Type B pancreatic cell (in vitro differentiated cells): ENCODE data around the gene GRIK4. TPM values are rescaled to one million over a fixed set of nuclear protein-coding genes. Genes with fewer than 3 reads are reported as not detected.
"Not testable (repeated sequence)": the region's sequence is repeated elsewhere in the genome, so short reads cannot be mapped to it uniquely, and the experiment has no call there.

Experiments used
- DNase-seq: peaks from one replicate; pipeline ENCODE4 v3.0.0; 2021; ENCODE audit warnings: mixed read lengths; ENCODE audit not compliant: unreplicated experiment; ENCODE audit errors: extremely low spot score
- H3K27ac Mint-ChIP-seq: 2 replicates; pipeline ENCODE4 v1.8.0; 2021; ENCODE audit warnings: mild to moderate bottlenecking, mixed read lengths
- H3K27me3 Mint-ChIP-seq: 2 replicates; pipeline ENCODE4 v1.8.0; 2021; ENCODE audit warnings: mixed read lengths
- H3K36me3 Mint-ChIP-seq: 2 replicates; pipeline ENCODE4 v1.8.0; 2021; ENCODE audit warnings: mixed read lengths
- H3K4me1 Mint-ChIP-seq: one replicate; pipeline ENCODE4 v1.8.0; 2021; ENCODE audit warnings: mixed read lengths; ENCODE audit not compliant: unreplicated experiment
- H3K4me3 Mint-ChIP-seq: 2 replicates; pipeline ENCODE4 v1.8.0; 2021; ENCODE audit warnings: mild to moderate bottlenecking, mixed read lengths
- H3K9me3 Mint-ChIP-seq: 2 replicates; pipeline ENCODE4 v1.8.0; 2021; ENCODE audit warnings: mixed read lengths
- total RNA-seq: library from RNA; stranded (reverse); gene quantifications from 2 replicates; pipeline ENCODE4 v1.2.1, GENCODE V29; 2021; ENCODE audit warnings: low replicate concordance
- TF ChIP-seq, protein P1 (sequence below): fragments of 200-600 bp; sonication (generic); conservative IDR thresholded peaks from 2 replicates; pipeline ENCODE4 v1.5.0; 2021; ENCODE audit warnings: antibody characterized with exemption, mild to moderate bottlenecking

The GRIK4 gene
- total RNA-seq, 1 donor from 2014 or later = 0.72 TPM

DNA sequence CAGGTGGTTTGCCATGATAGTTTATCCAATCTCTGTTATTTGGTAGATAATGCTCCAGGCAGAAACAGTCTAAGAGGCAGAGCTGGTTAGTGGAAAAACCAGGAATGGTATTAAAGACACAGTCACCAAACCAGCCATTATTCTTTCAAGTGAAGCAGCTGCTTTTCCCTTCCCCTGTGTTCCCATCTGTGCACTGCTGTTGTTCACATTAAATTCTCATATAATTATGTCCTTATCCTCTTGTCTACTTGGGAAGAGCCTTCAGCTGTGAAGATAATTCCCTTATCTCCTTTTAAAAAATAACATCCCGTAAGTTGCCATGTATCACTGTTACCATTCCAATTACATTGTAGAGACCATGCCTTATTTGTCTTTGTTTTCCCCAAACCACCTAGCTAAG lies 507.2 kb downstream of the GRIK4 start:
- no peaks in the 10 kb centered on the region for H3K4me1 Mint-ChIP-seq
- no peak overlapping the region for H3K27ac Mint-ChIP-seq
- H3K27me3 Mint-ChIP-seq = peaks cover 8% of the 10 kb centered on the region
- DNase-seq = no peak
- H3K9me3 Mint-ChIP-seq = no peaks in the 10 kb centered on the region
- H3K4me3 Mint-ChIP-seq = no peak overlapping the region
- no peaks in the 10 kb centered on the region for H3K36me3 Mint-ChIP-seq
- TF ChIP-seq, protein P1, sequence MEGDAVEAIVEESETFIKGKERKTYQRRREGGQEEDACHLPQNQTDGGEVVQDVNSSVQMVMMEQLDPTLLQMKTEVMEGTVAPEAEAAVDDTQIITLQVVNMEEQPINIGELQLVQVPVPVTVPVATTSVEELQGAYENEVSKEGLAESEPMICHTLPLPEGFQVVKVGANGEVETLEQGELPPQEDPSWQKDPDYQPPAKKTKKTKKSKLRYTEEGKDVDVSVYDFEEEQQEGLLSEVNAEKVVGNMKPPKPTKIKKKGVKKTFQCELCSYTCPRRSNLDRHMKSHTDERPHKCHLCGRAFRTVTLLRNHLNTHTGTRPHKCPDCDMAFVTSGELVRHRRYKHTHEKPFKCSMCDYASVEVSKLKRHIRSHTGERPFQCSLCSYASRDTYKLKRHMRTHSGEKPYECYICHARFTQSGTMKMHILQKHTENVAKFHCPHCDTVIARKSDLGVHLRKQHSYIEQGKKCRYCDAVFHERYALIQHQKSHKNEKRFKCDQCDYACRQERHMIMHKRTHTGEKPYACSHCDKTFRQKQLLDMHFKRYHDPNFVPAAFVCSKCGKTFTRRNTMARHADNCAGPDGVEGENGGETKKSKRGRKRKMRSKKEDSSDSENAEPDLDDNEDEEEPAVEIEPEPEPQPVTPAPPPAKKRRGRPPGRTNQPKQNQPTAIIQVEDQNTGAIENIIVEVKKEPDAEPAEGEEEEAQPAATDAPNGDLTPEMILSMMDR = no peak

DNA sequence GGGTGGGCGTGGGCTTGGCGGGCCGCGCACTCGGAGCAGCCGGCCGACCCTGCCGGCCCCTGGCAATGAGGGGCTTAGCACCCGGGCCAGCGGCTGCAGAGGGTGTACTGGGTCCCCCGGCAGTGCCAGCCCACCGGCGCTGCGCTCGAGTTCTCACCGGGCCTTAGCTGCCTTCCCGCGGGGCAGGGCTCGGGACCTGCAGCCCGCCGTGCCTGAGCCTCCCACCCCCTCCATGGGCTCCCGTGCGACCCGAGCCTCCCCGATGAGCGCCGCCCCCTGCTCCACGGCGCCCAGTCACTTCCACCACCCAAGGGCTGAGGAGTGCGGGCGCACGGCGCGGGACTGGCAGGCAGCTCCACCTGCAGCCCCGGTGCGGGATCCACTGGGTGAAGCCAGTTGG lies 510.2 kb downstream of the GRIK4 start:
- not testable (repeated sequence) for H3K4me3 Mint-ChIP-seq, H3K27me3 Mint-ChIP-seq, H3K36me3 Mint-ChIP-seq, H3K27ac Mint-ChIP-seq, H3K9me3 Mint-ChIP-seq, DNase-seq
- H3K4me1 Mint-ChIP-seq = peaks cover 14% of the 10 kb centered on the region

DNA sequence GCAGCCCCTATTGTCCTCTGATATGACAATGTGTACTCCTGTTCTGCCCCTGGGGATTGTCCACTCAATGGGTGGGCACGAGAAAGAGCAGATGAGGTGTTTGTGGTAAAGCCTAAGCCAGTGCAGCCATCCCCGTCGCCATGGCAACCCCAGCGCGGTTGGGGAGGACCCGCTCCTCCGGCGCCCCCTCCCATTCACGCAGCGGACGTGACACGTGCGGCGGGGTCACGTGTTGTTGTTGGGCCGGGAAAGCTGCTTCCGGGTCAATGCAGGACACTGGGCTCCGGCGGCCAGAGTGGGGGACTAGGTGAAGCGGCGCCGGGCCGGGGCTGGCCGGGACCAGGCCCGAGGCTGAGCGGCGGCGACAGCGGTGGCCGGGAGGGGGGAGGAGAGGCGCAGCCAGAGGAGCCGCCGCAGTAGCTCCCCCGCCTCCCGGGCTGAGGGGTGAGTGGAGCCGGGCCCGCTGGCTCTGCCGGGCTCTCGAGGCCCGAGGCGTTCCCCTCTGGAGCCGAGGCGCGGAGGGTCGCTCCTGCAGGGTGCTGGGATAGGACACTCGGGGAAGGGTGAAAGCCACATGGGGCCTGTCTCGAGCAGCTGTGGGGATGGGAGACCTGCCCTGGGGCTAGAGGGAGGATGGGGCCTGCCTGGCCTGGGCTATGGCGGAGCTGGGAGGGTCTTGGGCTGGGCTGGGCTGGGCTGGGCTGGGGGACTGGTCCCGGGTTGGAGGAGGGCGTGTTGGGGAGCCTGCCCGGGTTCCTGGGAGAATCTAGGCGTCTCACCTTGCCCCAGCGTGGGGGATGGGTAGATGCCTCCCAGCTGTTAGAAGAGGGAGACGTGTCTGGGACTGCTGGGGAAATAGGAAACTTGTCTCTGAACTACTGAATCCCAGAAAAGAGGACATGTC lies 512.6 kb downstream of the GRIK4 start, which contains the start of gene TBCEL:
TBCEL (plus strand) TSS at position 255 of the 904 bp plus-strand sequence. CDS start 21,589 bp downstream, outside the sequence.
- TF ChIP-seq, protein P1 = no peak
- H3K4me1 Mint-ChIP-seq = peaks cover 14% of the 10 kb centered on the region
- DNase-seq = peak; percentile 91
- H3K36me3 Mint-ChIP-seq = no peaks in the 10 kb centered on the region
- peak within 1 kb of the TSS; percentile 84 for H3K27ac Mint-ChIP-seq
- H3K27me3 Mint-ChIP-seq = no peaks in the 10 kb centered on the region
- H3K4me3 Mint-ChIP-seq = peak within 1 kb of the TSS; percentile 85
- no peaks in the 10 kb centered on the region for H3K9me3 Mint-ChIP-seq

DNA sequence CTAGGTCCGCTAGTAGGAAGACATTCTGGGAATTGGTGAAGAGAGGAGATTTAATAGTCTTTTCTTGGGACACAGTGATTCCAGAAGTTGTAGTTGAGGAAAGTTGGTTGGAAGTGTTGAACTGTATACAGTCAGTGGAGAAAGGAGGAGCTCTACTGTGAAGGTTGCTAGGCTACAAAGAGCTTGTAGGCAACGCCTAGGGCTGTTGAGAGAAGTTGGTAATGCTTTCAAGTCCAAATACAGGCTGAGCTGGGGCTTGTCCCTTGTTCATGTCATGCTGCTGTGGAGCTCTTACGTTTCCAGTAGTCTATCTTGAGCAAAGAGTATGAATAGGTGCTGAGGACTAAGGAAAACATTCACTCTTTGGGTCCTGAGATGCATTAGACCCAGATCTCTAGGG lies 513.4 kb downstream of the GRIK4 start:
- peak overlapping the region; percentile 75 for H3K27ac Mint-ChIP-seq
- DNase-seq = no peak
- H3K36me3 Mint-ChIP-seq = peaks cover 1% of the 10 kb centered on the region
- H3K9me3 Mint-ChIP-seq = no peaks in the 10 kb centered on the region
- no peaks in the 10 kb centered on the region for H3K27me3 Mint-ChIP-seq
- peaks cover 18% of the 10 kb centered on the region for H3K4me1 Mint-ChIP-seq
- TF ChIP-seq, protein P1 = no peak
- peak overlapping the region; percentile 85 for H3K4me3 Mint-ChIP-seq

DNA sequence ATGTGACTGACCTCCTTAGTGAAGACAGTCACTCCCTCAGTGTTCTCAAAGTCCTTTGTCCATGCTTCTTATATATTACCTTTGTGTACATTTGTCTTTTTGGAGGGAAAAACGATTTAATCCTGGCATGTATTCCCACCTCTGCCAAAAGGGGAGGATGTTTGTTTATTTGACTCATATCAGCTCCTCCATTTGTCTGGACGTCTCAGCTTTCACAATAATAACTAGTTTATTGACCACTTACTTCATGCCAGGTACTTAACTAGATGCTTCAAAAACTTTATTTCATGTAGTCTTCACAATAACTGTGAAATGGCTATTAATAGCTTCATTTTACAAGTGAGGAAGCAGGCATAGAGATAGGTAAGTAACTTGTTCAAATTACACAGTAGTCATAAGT lies 517.6 kb downstream of the GRIK4 start:
- TF ChIP-seq, protein P1 = no peak
- Mint-ChIP-seq H3K4me3 (no peak overlapping the region), H3K36me3 (peaks cover 6% of the 10 kb centered on the region), H3K4me1 (peaks cover 27% of the 10 kb centered on the region), H3K27ac (no peak overlapping the region), H3K9me3 (no peaks in the 10 kb centered on the region), H3K27me3 (no peaks in the 10 kb centered on the region)
- DNase-seq = no peak

DNA sequence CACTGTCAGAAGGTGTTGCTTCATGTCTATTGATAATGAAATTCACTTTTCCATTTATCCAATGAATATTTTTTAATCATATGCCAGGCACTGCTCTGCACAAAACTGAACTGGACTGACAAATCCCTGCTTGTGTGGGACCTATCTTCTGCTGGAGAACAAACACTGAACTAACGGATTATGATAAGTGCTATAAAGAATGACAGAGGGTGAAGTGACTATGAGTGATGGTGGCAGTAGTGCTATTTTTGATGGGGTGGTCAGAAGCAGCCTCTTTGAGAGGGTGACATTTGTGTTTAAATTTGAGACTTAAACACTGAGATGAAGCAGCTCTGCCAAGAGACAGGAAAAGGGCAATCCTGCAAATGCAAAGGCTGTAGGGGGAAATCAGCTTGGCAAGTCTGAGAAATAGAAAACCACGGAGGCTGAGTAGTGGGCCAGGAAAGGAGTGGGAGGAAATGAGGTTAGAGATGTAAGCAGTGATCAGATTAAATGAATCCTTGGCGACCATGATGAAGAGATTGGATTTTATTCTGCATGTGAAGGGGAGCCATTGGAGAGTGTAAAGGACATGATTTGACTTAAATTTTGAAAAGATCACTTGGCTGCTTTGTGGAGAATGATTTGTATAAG lies 518.4 kb downstream of the GRIK4 start:
- H3K27me3 Mint-ChIP-seq = no peaks in the 10 kb centered on the region
- H3K27ac Mint-ChIP-seq = no peak overlapping the region

More for the DNA sequence above, 518.4 kb downstream of the GRIK4 start:
- no peaks in the 10 kb centered on the region for H3K9me3 Mint-ChIP-seq
- no peak for DNase-seq
- peaks cover 6% of the 10 kb centered on the region for H3K36me3 Mint-ChIP-seq
- no peak overlapping the region for H3K4me3 Mint-ChIP-seq
- peaks cover 23% of the 10 kb centered on the region for H3K4me1 Mint-ChIP-seq
- TF ChIP-seq, protein P1 = no peak
